GM21619 (cell line): Measurements from ENCODE around the gene STK11.

Experiments
- ATAC-seq: cut with Tn5 transposase; IDR thresholded peaks from one replicate; pipeline ENCODE4 v1.9.1; 2021; ENCODE audit not compliant: unreplicated experiment

Gene STK11

GRCh38 chr19:1249298-1249989, 43.9 kb downstream of the STK11 start:
- ATAC-seq, result peak; percentile 39

DNA sequence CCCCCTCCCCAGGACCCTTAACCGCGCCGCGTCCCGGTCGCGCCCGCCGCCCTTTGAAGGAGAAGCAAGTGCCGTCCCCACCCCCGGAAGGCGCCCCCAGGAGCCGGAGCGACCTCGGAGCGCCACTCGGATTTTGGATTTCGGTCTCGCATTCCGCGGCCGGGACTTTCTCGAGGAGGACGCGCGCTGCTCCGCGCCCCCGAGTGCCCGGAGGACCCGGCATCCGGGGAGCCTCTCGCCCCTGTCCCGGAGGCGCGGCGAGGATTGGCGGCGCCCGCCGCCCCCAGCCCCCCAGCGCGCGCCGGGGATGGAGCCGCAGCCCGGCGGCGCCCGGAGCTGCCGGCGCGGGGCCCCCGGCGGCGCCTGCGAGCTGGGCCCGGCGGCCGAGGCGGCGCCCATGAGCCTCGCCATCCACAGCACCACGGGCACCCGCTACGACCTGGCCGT, 44.4 kb downstream of the STK11 start:
- ATAC-seq, result no peak

DNA sequence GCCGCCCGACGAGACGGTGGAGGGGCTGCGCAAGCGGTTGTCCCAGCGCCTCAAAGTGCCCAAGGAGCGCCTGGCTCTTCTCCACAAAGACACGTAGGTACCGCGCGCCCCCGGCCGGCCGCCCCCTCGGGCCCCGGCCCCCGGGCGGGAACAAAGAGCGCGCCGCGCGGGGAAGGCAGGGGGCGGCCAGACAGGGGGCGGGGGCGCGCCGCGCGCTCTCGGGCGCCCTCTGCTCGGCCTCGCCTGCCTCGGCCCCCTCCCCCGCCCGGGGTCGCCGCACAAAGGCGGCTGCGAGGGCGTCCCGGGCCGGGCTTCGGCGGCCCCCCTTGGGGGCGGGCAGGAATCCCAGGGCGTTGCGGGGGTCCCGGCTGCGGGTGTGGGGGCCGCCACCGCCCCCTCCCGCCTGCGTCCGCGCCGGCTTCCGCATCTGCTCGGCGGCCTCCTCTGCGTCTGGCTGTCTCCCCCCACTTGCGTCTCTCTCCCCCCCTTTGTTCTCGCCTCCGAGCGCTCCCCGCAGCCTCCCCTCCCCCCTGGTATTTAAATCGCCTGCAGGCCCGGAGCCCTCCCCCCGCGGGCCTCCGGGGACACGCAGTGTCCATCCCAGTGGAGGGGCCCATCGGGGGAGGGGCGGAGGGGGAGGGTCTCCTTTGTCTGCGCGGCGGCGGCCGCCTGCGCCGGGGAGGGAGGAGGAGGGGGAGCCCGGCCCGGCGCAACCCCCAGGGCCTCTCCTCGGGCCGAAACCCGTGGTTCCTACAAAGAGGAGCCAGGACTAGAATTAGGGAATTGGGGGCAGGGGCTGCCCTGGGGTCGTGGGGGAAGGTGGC, 45.1 kb downstream of the STK11 start:
- no peak for ATAC-seq

- ATAC-seq, result no peak
Measured at GRCh38 chr19:1251330-1252220, 46.0 kb downstream of the STK11 start.

GRCh38 chr19:1252221-1252820, 46.7 kb downstream of the STK11 start:
- no peak for ATAC-seq

DNA sequence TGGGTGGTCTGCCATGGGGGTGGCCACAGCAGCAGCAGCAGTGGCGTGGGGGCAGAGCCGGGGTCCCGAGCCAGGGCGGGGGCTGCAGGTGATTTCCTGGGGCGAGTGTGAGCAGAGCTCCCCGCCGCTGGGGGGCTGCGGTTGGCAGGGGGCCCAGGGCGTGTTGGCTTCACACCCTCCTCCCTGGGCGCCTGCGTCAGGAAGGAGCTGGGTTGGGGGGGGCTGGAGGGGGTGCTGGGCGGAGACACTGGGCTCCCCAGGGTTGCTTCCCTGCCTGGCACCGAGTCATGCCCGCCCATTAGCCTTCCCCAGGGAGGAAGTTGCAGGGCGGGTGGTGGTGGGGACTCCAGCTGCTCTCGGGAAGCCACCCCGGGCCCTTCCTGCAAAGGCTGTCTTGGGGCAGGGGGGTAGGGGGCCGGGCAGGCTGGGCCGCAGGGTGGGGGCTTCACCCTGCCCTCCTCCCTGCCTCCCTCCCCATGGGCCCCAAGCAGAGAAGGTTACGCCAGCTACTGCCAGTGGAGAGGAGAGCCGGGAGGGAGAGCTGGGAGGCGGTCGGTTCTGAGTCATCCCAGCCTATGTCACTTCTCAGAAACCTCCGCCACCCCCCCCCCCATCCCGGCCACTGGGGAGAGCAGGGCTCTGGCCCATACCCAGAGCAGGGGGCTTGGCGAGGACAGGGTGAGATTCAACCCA, 47.4 kb downstream of the STK11 start:
- ATAC-seq, result no peak

DNA sequence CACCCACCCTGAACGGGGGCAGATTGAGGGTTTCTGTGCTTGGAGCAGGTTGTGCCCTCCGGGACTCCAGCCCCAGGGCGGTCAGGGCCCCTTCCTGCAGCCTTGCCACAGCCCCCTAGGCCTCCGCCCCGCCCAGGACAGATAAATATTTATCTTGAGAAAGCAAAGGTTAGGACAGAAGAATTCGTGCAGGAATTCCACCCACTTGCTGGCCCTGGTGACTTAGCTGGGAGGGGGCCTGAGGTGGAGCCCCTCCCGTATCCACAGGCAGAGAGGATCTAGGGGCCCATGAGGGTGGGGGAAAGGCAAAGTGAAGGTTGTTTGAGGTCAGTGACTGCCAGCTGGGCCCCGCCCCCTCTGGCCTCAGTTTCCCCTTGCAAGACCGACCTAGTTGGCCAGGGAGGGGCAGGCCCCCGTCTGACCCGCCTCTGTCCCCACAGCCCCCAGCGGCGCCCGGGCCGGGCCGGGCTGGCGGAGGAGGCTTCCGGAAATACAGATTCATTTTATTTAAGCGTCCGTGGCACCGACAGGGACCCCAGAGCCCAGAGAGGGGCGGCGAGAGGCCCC, 48.0 kb downstream of the STK11 start:
- ATAC-seq, result no peak

DNA sequence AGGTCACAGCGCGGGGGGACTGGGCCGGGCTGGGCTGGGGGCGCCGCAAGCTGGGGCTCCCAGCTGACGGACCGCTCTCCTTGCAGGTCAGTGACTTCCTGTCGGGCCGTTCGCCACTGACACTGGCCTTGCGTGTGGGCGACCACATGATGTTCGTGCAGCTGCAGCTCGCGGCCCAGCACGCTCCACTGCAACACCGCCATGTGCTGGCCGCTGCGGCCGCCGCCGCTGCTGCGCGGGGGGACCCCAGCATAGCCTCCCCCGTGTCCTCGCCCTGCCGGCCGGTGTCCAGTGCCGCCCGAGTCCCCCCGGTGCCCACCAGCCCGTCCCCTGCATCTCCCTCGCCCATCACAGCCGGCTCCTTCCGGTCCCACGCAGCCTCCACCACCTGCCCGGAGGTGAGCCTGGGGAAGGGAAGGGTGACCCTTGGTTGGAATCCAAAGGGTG, 48.5 kb downstream of the STK11 start:
- ATAC-seq, result no peak

- no peak for ATAC-seq
Measured at GRCh38 chr19:1254530-1255185, 49.1 kb downstream of the STK11 start.

- ATAC-seq, result no peak
Measured at GRCh38 chr19:1255186-1256161, 49.9 kb downstream of the STK11 start.

- no peak for ATAC-seq
Measured at GRCh38 chr19:1256646-1257474, 51.3 kb downstream of the STK11 start.

GRCh38 chr19:1257475-1258162, 52.0 kb downstream of the STK11 start:
- ATAC-seq, result no peak

DNA sequence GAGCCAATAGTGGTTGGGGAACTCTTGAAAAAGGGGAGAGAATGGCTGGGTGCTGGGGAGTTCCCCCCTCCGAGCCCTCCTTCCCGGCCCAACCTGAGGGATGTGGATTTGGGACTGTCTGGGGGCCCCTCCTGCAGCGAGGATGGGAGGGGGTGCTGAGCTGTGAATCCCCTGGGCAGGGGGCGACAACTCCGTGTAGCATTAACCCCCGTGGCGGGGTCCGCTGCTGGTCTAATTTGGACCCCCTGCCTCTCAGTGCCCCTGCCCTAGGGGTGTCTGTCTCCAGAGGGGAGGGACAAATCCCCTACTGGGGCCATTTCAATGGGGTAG, 52.5 kb downstream of the STK11 start:
- no peak for ATAC-seq

DNA sequence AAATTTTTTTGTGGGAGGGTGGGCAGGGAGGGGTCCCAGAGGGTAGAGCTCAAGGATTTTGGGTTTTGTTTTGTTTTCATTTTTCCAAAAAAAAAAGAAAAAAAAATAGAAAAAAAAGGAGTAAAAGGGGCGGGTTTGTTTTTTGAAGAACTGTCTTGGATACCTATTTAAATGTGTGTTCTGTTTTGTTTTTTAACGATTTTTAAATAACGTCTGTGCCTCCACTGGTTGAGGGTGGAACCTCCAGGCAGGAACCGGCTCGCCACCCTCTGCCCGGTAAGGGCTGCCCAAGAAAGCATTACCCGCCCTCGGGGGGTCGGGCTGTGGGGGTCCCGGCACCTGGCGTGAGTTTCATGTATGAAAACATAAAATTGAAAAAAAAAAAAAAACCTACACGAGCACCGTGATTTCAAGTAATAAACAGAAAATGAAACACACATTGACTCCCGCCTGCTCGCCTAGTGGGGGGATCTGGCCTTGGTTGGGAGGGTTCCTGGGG, 53.2 kb downstream of the STK11 start:
- ATAC-seq, result no peak

DNA sequence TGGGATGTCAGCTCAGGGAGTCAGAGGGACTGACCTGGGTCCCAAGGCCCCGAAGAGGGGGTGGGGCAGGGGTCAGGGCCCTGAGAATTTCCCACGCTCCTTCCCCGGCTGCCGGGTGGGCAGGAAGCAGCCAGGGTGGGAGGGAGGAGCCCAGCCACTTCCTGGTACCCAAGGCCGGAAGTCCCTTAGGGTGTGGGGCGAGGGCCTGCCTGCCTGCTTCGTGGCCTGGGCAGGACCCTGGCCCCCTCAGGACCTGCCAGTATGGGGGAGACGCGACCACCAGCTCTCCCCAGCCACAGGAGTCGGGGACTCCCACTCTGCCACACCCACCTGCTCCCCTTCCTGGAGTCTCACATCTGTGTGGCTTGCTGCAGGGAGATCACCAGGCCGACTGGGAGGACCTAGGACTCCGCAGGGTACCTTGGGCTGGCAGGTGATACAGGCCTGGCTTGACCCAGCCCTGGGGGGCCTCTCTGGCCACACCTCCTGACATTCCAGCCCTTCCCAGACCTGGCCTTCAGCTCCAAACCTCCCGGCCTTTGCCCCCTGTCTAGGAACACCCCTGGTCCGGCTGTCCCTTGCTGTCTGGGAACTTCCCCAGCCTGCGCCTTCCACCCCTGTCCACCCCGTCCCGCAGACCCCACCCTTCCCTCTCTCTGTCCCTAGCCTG, 53.8 kb downstream of the STK11 start:
- no peak for ATAC-seq
